ENCODE data around the gene ZNF226.
"Not testable (repeated sequence)": the region's sequence is repeated elsewhere in the genome, so short reads cannot be mapped to it uniquely, and the experiment has no call there.

DNA sequence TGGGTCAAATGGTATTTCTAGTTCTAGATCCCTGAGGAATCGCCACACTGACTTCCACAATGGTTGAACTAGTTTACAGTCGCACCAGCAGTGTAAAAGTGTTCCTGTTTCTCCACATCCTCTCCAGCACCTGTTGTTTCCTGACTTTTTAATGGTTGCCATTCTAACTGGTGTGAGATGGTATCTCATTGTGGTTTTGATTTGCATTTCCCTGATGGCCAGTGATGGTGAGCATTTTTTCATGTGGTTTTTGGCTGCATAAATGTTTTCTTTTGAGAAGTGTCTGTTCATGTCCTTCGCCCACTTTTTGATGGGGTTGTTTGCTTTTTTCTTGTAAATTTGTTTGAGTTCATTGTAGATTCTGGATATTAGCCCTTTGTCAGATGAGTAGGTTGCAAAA, 56.4 kb downstream of the ZNF226 start:
- TF ChIP-seq, protein P1, sequence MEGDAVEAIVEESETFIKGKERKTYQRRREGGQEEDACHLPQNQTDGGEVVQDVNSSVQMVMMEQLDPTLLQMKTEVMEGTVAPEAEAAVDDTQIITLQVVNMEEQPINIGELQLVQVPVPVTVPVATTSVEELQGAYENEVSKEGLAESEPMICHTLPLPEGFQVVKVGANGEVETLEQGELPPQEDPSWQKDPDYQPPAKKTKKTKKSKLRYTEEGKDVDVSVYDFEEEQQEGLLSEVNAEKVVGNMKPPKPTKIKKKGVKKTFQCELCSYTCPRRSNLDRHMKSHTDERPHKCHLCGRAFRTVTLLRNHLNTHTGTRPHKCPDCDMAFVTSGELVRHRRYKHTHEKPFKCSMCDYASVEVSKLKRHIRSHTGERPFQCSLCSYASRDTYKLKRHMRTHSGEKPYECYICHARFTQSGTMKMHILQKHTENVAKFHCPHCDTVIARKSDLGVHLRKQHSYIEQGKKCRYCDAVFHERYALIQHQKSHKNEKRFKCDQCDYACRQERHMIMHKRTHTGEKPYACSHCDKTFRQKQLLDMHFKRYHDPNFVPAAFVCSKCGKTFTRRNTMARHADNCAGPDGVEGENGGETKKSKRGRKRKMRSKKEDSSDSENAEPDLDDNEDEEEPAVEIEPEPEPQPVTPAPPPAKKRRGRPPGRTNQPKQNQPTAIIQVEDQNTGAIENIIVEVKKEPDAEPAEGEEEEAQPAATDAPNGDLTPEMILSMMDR (IDR thresholded peaks at IDR 0.05), result not testable (repeated sequence)
- TF ChIP-seq EZH2phosphoT487 (IDR thresholded peaks at IDR 0.05), result not testable (repeated sequence)

Data from neural progenitor cell (in vitro differentiated cells).